Mucosa of rectum (tissue), 2 donors: ENCODE data around the gene TSGA10IP.
A peak's percentile ranks its signal among the peaks of the same experiment; 100 is the strongest.

Experiments
- H3K27ac ChIP-seq, 2 donors: one replicate each; pipeline ENCODE4 v1.7.0; 2013; ENCODE audit warnings: inconsistent platforms in 2 of 2, low read depth in 2 of 2, low read length in 2 of 2
- H3K27me3 ChIP-seq, 2 donors: one replicate each; pipeline ENCODE4 v1.7.0; 2013; ENCODE audit warnings: low read length in 2 of 2; ENCODE audit not compliant: control insufficient read depth in 2 of 2, insufficient read depth in 2 of 2
- H3K36me3 ChIP-seq, 2 donors: one replicate each; pipeline ENCODE4 v1.7.0; 2013; ENCODE audit warnings: low read length in 2 of 2; ENCODE audit not compliant: control insufficient read depth in 2 of 2, insufficient read depth in 2 of 2
- H3K4me1 ChIP-seq, 2 donors: one replicate each; pipeline ENCODE4 v1.7.0; 2013; ENCODE audit warnings: low read length in 2 of 2, mild to moderate bottlenecking in 1 of 2; ENCODE audit not compliant: control insufficient read depth in 2 of 2, insufficient read depth in 2 of 2
- H3K4me3 ChIP-seq, 2 donors: one replicate each; pipeline ENCODE4 v1.7.0; 2013; ENCODE audit warnings: low read length in 2 of 2
- H3K9ac ChIP-seq, 2 donors: one replicate each; pipeline ENCODE4 v1.7.0; 2013; ENCODE audit warnings: low read length in 2 of 2, low read depth in 1 of 2, mild to moderate bottlenecking in 1 of 2
- H3K9me3 ChIP-seq, 2 donors: one replicate each; pipeline ENCODE4 v1.7.0; 2013; ENCODE audit warnings: low read length in 2 of 2; ENCODE audit not compliant: control insufficient read depth in 2 of 2
- donor health status: healthy.
- donor health status: Normal muscosa, but diverticular disease.

TSGA10IP gene

DNA sequence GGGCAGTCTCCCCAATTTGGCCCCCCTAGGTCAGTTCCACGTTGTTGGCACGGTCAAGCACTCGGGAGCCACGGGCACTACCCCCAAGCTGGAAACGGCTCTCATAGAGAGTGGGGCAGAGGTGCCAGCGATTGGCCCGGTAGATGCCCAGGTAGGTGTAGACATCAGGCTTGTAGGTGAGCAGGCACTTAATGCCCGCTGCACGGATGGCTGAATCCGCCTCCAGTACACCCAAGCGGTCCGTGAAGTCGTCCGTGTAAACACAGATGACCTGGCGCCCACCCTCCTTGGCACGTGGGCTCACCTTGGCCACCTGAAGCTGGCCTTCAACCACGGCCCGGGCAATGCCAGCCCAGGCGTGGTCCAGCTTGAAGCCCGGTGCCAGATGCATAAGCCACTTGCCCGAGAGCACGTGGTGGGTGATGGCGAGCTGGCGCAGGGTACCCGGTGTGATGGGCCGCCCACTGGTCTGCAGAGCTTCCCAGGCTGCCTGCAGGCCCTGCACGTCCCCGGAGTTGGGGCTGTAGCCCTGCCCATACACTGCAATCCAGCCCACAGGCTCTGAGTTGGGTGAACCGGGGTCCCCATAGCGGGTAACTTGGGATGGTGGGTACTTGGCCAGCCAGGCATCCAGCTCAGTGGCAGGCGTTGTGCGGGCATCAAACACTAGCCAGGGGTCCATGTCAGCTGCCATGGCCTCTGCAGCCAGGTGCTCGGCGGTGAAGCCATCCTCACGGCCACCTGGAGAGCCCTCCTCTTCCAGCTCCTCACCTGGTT lies 27.7 kb upstream of the TSGA10IP start:
- H3K4me3 ChIP-seq: peak overlapping the region; percentile 79 to 91
- H3K27me3 ChIP-seq: no peaks in the 10 kb centered on the region
- H3K36me3 ChIP-seq: peaks cover 8% of the 10 kb centered on the region in 2 donors
- peak overlapping the region in 1 of 2 donors; percentile 85 for H3K27ac ChIP-seq
- no peaks in the 10 kb centered on the region for H3K9me3 ChIP-seq
- H3K4me1 ChIP-seq: peaks cover 34 to 35% of the 10 kb centered on the region in 2 donors
- H3K9ac ChIP-seq: peak overlapping the region; percentile 92

DNA sequence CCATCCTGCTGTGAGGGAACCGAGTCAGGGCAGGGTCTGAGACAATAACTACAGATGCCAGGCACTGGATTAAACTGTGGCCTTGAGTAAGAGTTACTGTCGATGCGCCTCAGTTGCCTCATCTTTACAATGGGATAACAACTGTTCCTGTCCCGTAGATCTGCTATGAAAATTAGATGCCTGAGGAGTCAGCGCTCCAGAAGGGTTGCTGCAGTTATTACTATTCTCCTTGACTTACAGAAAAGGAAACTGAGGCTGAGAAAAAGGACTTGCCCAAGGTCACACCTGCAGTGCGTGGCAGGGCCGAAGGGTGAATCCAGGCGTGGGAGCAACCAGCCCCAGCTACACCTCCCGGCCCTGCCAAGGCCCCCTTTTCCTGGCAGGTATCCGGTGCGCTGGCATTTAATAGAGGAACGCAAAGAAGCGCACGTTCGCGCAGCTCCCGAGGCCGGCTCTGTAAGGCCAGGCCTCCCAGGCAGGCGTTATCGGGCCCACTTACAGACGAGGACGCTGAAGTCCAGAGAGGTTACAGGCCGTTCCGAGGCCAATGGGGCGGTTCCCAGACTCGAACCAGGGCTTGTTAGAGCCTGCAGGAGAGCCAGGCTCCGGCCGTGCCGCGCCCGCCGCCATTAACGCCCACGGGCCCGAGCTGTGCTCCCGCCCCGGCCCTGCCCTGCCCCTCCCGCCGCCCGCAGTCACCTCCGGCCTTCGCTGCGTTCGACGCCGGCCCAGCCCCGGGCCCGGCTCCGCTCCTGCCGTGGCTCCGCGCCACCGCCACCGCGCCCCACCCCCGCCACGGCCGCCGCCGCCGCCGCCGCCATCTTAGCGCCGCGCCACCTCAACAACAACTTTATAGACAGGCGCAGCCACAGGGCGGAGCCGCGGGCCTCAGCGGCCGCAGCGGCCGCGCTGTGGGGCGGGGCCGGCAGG lies 26.8 kb upstream of the TSGA10IP start, which contains the start of gene C11orf68:
TSS of gene C11orf68 (minus strand) at position 852 of the 930 bp plus-strand sequence. CDS start at position 821, 31 bp downstream.
- Histone ChIP-seq H3K9ac (peak within 1 kb of the TSS; percentile 92), H3K4me3 (peak within 1 kb of the TSS; percentile 79 to 91), H3K27me3 (no peaks in the 10 kb centered on the region), H3K27ac (peak within 1 kb of the TSS; percentile 82 to 85), H3K36me3 (peaks cover 8 to 10% of the 10 kb centered on the region in 2 donors), H3K9me3 (no peaks in the 10 kb centered on the region), H3K4me1 (peaks cover 34 to 35% of the 10 kb centered on the region in 2 donors)

DNA sequence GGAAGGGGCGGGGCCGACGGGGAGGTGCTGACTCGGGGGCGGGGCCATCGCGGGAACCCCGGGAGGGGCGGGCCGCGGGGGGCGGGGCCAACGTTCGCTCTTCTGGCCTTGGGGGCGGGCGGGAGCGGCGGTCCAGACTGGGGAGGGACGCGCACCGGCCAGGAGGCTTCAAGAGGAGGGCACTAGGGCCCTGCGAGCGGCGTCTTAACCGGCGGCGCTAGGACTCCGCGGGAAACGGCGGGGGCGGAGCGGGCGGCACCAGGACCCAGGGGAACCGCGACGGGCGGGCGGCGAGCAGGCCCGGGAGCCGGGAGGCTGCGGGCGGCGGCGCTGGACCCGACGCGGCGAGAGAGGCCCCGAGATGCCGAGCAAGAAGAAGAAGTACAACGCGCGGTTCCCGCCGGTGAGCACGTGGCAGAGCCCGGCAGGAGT lies 26.1 kb upstream of the TSGA10IP start, which contains the start of gene DRAP1:
TSS of gene DRAP1 (plus strand) at position 286 of the 432 bp plus-strand sequence. CDS start at position 362, 76 bp downstream.
- H3K27me3 ChIP-seq: no peaks in the 10 kb centered on the region
- H3K9ac ChIP-seq: peak within 1 kb of the TSS; percentile 92
- peak within 1 kb of the TSS; percentile 79 to 91 for H3K4me3 ChIP-seq
- H3K36me3 ChIP-seq: peaks cover 8 to 10% of the 10 kb centered on the region in 2 donors
- H3K27ac ChIP-seq: peak within 1 kb of the TSS; percentile 82 to 85
- H3K9me3 ChIP-seq: no peaks in the 10 kb centered on the region
- H3K4me1 ChIP-seq: peaks cover 34 to 35% of the 10 kb centered on the region in 2 donors

DNA sequence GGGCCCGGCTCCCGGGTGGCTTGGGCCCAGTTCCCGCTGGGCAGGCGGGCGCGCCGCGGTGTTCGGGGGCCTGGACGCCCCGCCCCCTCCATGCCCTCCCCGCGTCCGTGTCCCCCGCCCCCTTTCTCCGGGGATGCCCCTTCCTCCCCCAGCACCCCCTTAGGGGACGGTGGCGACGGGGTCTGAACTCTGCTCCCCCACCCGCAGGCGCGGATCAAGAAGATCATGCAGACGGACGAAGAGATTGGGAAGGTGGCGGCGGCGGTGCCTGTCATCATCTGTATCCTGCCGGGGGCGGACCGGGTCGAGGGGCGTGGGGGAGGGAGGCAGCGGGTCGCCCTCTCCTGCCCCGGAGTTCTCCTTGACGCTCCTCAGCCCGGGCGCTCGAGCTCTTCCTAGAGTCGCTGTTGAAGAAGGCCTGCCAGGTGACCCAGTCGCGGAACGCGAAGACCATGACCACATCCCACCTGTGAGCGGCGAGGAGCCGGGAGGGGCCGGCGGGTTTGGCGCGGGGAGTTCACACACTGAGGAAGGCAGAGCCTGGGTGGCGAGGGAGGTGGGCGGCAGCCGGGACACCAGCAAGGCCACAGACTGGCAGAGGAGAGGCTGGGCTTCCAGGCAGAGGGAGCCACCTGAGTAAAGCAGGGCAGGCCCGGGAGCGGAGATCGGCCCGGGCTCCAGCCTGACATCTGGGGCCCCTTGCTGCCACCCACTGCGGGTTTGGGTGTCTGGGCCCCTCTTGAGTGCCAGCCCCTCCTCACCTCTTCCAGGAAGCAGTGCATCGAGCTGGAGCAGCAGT lies 25.5 kb upstream of the TSGA10IP start:
- H3K9me3 ChIP-seq: no peaks in the 10 kb centered on the region
- H3K9ac ChIP-seq: peak overlapping the region; percentile 47 to 71

DNA sequence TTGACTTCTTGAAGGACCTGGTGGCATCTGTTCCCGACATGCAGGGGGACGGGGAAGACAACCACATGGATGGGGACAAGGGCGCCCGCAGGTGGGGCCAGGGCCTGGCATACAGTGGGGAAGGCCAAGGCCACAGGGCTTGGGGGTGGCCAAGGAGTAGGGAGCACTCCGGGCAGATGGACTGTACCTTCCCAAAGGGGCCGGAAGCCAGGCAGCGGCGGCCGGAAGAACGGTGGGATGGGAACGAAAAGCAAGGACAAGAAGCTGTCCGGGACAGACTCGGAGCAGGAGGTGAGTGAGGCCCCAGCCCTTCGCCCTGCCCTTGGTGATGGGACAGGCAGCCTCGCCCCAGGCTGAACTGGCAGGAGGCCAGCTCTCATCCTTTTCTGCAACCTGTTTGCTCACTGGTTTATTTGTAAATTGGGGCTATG lies 24.9 kb upstream of the TSGA10IP start:
- H3K9me3 ChIP-seq: no peaks in the 10 kb centered on the region
- H3K4me1 ChIP-seq: peaks cover 29 to 30% of the 10 kb centered on the region in 2 donors
- peak overlapping the region; percentile 47 to 71 for H3K9ac ChIP-seq
- peaks cover 8 to 10% of the 10 kb centered on the region in 2 donors for H3K36me3 ChIP-seq
- H3K27me3 ChIP-seq: no peaks in the 10 kb centered on the region
- H3K4me3 ChIP-seq: peak overlapping the region; percentile 76 to 78
- H3K27ac ChIP-seq: peak overlapping the region in 1 of 2 donors; percentile 77

More for the DNA sequence above, 25.5 kb upstream of the TSGA10IP start:
- Histone ChIP-seq H3K36me3 (peaks cover 8 to 10% of the 10 kb centered on the region in 2 donors), H3K27ac (peak overlapping the region; percentile 77 to 81), H3K4me1 (peaks cover 34 to 35% of the 10 kb centered on the region in 2 donors), H3K27me3 (no peaks in the 10 kb centered on the region), H3K4me3 (peak overlapping the region; percentile 76 to 78)

DNA sequence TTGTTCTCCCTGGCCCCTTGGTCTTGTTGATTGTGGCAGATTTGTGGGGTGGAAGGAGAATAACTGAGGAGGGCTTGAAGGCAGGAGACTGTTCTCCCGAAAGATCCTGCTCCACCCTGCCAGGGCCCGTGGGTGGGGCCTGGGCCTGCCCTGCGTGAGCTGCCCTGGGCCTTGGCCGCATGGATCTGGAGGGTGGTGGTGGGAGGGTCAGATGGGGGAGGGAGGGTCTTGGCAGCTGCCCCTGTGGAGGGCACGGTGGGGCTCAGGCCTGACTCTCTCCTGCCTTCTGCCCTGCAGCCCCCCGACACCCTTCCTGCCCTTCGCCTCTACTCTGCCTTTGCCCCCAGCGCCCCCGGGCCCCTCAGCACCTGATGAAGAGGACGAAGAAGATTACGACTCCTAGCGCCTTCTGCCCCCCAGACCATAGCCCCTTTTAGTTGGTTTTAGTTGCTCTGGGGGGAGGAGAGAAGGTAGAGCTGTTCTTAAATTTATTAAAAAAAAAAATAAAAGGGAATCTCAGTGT lies 24.2 kb upstream of the TSGA10IP start:
- Histone ChIP-seq H3K4me3 (no peak overlapping the region), H3K36me3 (peaks cover 8 to 10% of the 10 kb centered on the region in 2 donors), H3K4me1 (peaks cover 27 to 28% of the 10 kb centered on the region in 2 donors), H3K9ac (peak overlapping the region in 1 of 2 donors; percentile 24), H3K27ac (no peak overlapping the region), H3K27me3 (no peaks in the 10 kb centered on the region), H3K9me3 (no peaks in the 10 kb centered on the region)

DNA sequence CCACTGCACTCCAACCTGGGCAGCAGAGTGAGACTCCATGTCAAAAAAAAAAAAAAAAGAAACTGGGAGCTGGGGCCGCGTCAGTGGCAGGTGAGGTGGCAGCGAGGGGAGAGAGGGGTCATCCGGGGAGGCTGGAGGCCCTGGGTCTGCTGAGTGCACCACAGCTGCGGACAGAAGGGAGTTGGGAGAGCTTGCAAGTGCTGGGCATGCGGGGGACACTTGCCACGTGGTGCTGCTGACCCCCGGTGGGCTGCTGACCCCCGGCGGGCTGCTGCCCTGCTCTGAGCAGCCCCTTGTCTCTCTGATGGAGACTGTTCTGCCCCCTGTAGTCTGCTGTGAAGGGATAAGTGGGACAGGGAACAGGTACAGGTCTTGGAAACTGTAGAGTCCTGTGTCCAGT lies 23.4 kb upstream of the TSGA10IP start:
- peaks cover 25 to 27% of the 10 kb centered on the region in 2 donors for H3K4me1 ChIP-seq
- no peaks in the 10 kb centered on the region for H3K9me3 ChIP-seq
- H3K27ac ChIP-seq: no peak overlapping the region
- H3K4me3 ChIP-seq: no peak overlapping the region
- no peaks in the 10 kb centered on the region for H3K27me3 ChIP-seq
- peaks cover 8 to 10% of the 10 kb centered on the region in 2 donors for H3K36me3 ChIP-seq
- no peak overlapping the region for H3K9ac ChIP-seq

DNA sequence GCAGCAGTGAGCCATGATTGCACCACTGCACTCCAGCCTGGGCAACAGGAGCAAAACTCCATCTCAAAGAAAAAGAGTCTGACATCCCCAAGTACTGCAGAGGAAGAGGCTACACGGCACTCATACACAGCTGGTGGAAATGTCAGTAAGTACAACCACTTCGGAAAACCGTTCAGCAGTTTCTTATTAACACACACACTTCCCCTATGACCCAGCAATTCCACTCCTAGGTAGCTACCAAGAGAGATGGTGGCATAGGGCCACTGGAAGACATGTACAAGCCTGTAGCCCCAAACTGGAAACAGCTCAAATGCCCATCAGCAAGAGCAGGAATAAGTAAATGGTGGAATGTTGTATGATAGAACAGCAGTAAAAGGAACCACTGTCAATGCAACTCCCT lies 22.7 kb upstream of the TSGA10IP start:
- Histone ChIP-seq H3K9ac (no peak overlapping the region), H3K9me3 (no peaks in the 10 kb centered on the region), H3K4me1 (peaks cover 20% of the 10 kb centered on the region in 2 donors), H3K4me3 (no peak overlapping the region), H3K27me3 (no peaks in the 10 kb centered on the region), H3K36me3 (peaks cover 8 to 10% of the 10 kb centered on the region in 2 donors), H3K27ac (no peak overlapping the region)

DNA sequence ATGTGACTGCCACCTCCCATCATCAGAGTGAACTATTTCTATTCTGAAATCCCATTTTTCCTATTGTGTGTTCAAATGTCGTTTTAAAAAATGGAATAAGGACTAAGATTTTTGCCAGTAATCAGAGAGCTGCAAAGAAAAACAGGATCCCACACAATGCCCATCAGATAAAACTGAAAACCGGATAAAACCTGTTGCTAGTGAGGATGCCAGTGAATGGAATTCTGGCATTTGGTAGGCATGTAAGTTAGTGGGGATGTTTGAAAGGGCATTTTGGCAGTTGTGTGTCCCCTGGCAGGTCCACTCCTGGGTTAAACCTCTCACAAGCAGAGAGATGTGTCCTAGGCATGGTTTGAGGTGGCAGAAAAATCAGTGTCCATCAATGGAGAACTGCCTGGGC lies 19.9 kb upstream of the TSGA10IP start:
- Histone ChIP-seq H3K9me3 (no peaks in the 10 kb centered on the region), H3K27me3 (no peaks in the 10 kb centered on the region), H3K4me1 (peaks cover 6 to 14% of the 10 kb centered on the region in 2 donors), H3K27ac (no peak overlapping the region), H3K4me3 (no peak overlapping the region), H3K9ac (no peak overlapping the region), H3K36me3 (peaks cover 8 to 10% of the 10 kb centered on the region in 2 donors)
